GM19395 (cell line): Measurements from ENCODE around the gene GREB1L.

ENCODE experiments used
- ATAC-seq: cut with Tn5 transposase; IDR thresholded peaks from one replicate; pipeline ENCODE4 v1.9.1; 2021; ENCODE audit warnings: mild to moderate bottlenecking, moderate library complexity; ENCODE audit not compliant: unreplicated experiment

GREB1L gene

GRCh38 chr18:21444465-21445212 is 202.6 kb downstream of the GREB1L start:
- no peak for ATAC-seq

- no peak for ATAC-seq
These were observed 206.3 kb downstream of the GREB1L start for GRCh38 chr18:21448299-21448698.

GRCh38 chr18:21449367-21450290 is 207.6 kb downstream of the GREB1L start:
- ATAC-seq, result no peak

- no peak for ATAC-seq
These were observed 208.5 kb downstream of the GREB1L start for GRCh38 chr18:21450503-21450902.

GRCh38 chr18:21450913-21451312 is 208.9 kb downstream of the GREB1L start:
- no peak for ATAC-seq

- ATAC-seq, result no peak
These were observed 209.8 kb downstream of the GREB1L start for GRCh38 chr18:21451851-21452250.

GRCh38 chr18:21452276-21452780 is 210.3 kb downstream of the GREB1L start:
- ATAC-seq, result no peak

- ATAC-seq, result no peak
These were observed 210.9 kb downstream of the GREB1L start for GRCh38 chr18:21452796-21453510.

GRCh38 chr18:21453511-21453901 is 211.5 kb downstream of the GREB1L start:
- ATAC-seq, result no peak

GRCh38 chr18:21454725-21455124 is 212.7 kb downstream of the GREB1L start:
- ATAC-seq, result no peak

- ATAC-seq, result no peak
These were observed 214.6 kb downstream of the GREB1L start for GRCh38 chr18:21456428-21457178.

- no peak for ATAC-seq
These were observed 215.1 kb downstream of the GREB1L start for GRCh38 chr18:21457179-21457535.

- no peak for ATAC-seq
These were observed 216.3 kb downstream of the GREB1L start for GRCh38 chr18:21458310-21458709.

- no peak for ATAC-seq
These were observed 216.8 kb downstream of the GREB1L start for GRCh38 chr18:21458788-21459187.

GRCh38 chr18:21459706-21460286 is 217.8 kb downstream of the GREB1L start:
- no peak for ATAC-seq

GRCh38 chr18:21461460-21461859 is 219.4 kb downstream of the GREB1L start:
- ATAC-seq, result no peak

GRCh38 chr18:21463718-21464117 is 221.7 kb downstream of the GREB1L start:
- ATAC-seq, result no peak

- no peak for ATAC-seq
These were observed 226.6 kb downstream of the GREB1L start for GRCh38 chr18:21468514-21469164.

- ATAC-seq, result no peak
These were observed 230.7 kb downstream of the GREB1L start for GRCh38 chr18:21472741-21473140.

- no peak for ATAC-seq
These were observed 232.6 kb downstream of the GREB1L start for GRCh38 chr18:21474621-21475020.
